Liver (tissue), 9 donors: ENCODE results near the gene BAZ2B. TPM values are rescaled to one million over a fixed set of nuclear protein-coding genes. Genes with fewer than 3 reads are reported as not detected.

Source experiments
- DNase-seq: peaks from one replicate; pipeline ENCODE4 v3.0.0-alpha.2; 2017; ENCODE audit warnings: low spot score
- H3K27ac ChIP-seq, 2 donors: one replicate each; pipeline ENCODE4 v1.7.0; 2013; ENCODE audit warnings: inconsistent platforms in 2 of 2, low read length in 2 of 2, control low read depth in 1 of 2, low read depth in 1 of 2, mild to moderate bottlenecking in 1 of 2
- H3K27me3 ChIP-seq, 4 donors: one replicate each; pipeline versions ENCODE4 v1.6.1 to v1.7.0; 2013; ENCODE audit warnings: low read length in 3 of 4, inconsistent platforms in 1 of 4, mild to moderate bottlenecking in 1 of 4, moderate library complexity in 1 of 4; ENCODE audit not compliant: control insufficient read depth in 4 of 4, insufficient read depth in 4 of 4
- H3K36me3 ChIP-seq, 4 donors: one replicate each; pipeline versions ENCODE4 v1.6.1 to v1.7.0; 2013; ENCODE audit warnings: low read length in 3 of 4, mild to moderate bottlenecking in 3 of 4, low read depth in 1 of 4, moderate library complexity in 1 of 4; ENCODE audit not compliant: control insufficient read depth in 4 of 4, insufficient read depth in 3 of 4
- H3K4me1 ChIP-seq, 4 donors: one replicate each; pipeline versions ENCODE4 v1.6.1 to v1.7.0; 2013; ENCODE audit warnings: low read length in 3 of 4, mild to moderate bottlenecking in 3 of 4, moderate library complexity in 1 of 4; ENCODE audit not compliant: control insufficient read depth in 4 of 4, insufficient read depth in 4 of 4
- H3K4me3 ChIP-seq, 3 donors: one replicate each; pipeline versions ENCODE4 v1.6.1 to v1.7.0; 2013; ENCODE audit warnings: low read length in 3 of 3, control low read depth in 1 of 3, low read depth in 1 of 3, mild to moderate bottlenecking in 1 of 3
- H3K9ac ChIP-seq, 2 donors: one replicate each; pipeline ENCODE4 v1.7.0; 2013; ENCODE audit warnings: low read length in 2 of 2, mild to moderate bottlenecking in 2 of 2, moderate library complexity in 2 of 2, control low read depth in 1 of 2, low read depth in 1 of 2
- H3K9me3 ChIP-seq, 4 donors: one replicate each; pipeline versions ENCODE4 v1.6.1 to v1.7.0; 2013; ENCODE audit warnings: low read length in 3 of 4; ENCODE audit not compliant: control insufficient read depth in 4 of 4
- ATF3 ChIP-seq: IDR thresholded peaks from 2 replicates; pipeline ENCODE4 v1.6.1; 2016; ENCODE audit warnings: antibody characterized with exemption
- CTCF ChIP-seq: fragments of 150-350 bp; IDR thresholded peaks from 2 replicates; pipeline ENCODE4 v1.5.1; 2017; ENCODE audit warnings: improper control_type of control experiment, low read depth, low read length; ENCODE audit not compliant: missing input control
- EGR1 ChIP-seq, 2 donors: IDR thresholded peaks; 2 replicates each; pipeline ENCODE4 v1.6.1; 2016 to 2018; ENCODE audit warnings: antibody characterized with exemption in 2 of 2, low read depth in 2 of 2
- FOXA1 ChIP-seq: IDR thresholded peaks from 2 replicates; pipeline ENCODE4 v1.6.1; 2016; ENCODE audit warnings: antibody characterized with exemption
- FOXA2 ChIP-seq: IDR thresholded peaks from 2 replicates; pipeline ENCODE4 v1.6.1; 2016; ENCODE audit warnings: antibody characterized with exemption
- GABPA ChIP-seq, 2 donors: IDR thresholded peaks in 1 of 2; conservative IDR thresholded peaks in 1 of 2; 2 replicates each; pipeline ENCODE4 v1.6.1; 2016; ENCODE audit warnings: antibody characterized with exemption in 2 of 2, mild to moderate bottlenecking in 1 of 2, moderate library complexity in 1 of 2
- HNF4A ChIP-seq, 2 donors: conservative IDR thresholded peaks; 2 replicates each; pipeline ENCODE4 v1.6.1; 2016; ENCODE audit warnings: antibody characterized with exemption in 2 of 2, mild to moderate bottlenecking in 2 of 2
- HNF4G ChIP-seq: IDR thresholded peaks from 2 replicates; pipeline ENCODE4 v1.6.1; 2016; ENCODE audit warnings: antibody characterized with exemption
- JUND ChIP-seq, 2 donors: IDR thresholded peaks; 2 replicates each; pipeline ENCODE4 v1.6.1; 2016; ENCODE audit warnings: antibody characterized with exemption in 2 of 2
- MAX ChIP-seq: IDR thresholded peaks from 2 replicates; pipeline ENCODE4 v1.6.1; 2016; ENCODE audit warnings: antibody characterized with exemption
- NR2F2 ChIP-seq: IDR thresholded peaks from 2 replicates; pipeline ENCODE4 v1.6.1; 2016; ENCODE audit warnings: antibody characterized with exemption
- RAD21 ChIP-seq, 2 donors: IDR thresholded peaks; 2 replicates each; pipeline ENCODE4 v1.6.1; 2016; ENCODE audit warnings: antibody characterized with exemption in 2 of 2, mild to moderate bottlenecking in 2 of 2
- REST ChIP-seq: IDR thresholded peaks from 2 replicates; pipeline ENCODE4 v1.6.1; 2016; ENCODE audit warnings: antibody characterized with exemption, mild to moderate bottlenecking
- RXRA ChIP-seq, 2 donors: IDR thresholded peaks; 2 replicates each; pipeline ENCODE4 v1.6.1; 2017 to 2018; ENCODE audit warnings: antibody characterized with exemption in 2 of 2, mild to moderate bottlenecking in 1 of 2
- SP1 ChIP-seq: IDR thresholded peaks from 2 replicates; pipeline ENCODE4 v1.6.1; 2018; ENCODE audit warnings: antibody characterized with exemption, mild to moderate bottlenecking
- TAF1 ChIP-seq: conservative IDR thresholded peaks from 2 replicates; pipeline ENCODE4 v1.6.1; 2016; ENCODE audit warnings: antibody characterized with exemption, mild to moderate bottlenecking
- YY1 ChIP-seq: IDR thresholded peaks from 2 replicates; pipeline ENCODE4 v1.6.1; 2016; ENCODE audit warnings: antibody characterized with exemption, mild to moderate bottlenecking
- ZBTB33 ChIP-seq: IDR thresholded peaks from 2 replicates; pipeline ENCODE4 v1.6.1; 2016; ENCODE audit warnings: antibody characterized with exemption
- WGBS: extraction: QIAGEN DNeasy Blood & Tissue Kit; methylation state at CpG from one replicate; pipeline ENCODE4 v1.1.7; 2013; 5-methylcytosine and 5-hydroxymethylcytosine counted together
- polyA plus RNA-seq, 2 donors: library from polyadenylated mRNA; stranded (reverse) in 1 of 2; unstranded in 1 of 2; fragments of 200-250 nt in 1 of 2; fragments of >200 nt in 1 of 2; fragmentation: Nextera tagmentation in 1 of 2; extraction: Ambion mirVana in 1 of 2; gene quantifications; one replicate each; pipeline versions ENCODE4 v1.2.1 to v1.2.3, GENCODE V29; 2013 to 2015
- total RNA-seq, 2 donors: library from RNA; depleted of rRNA; stranded (reverse); fragments of >200 nt; gene quantifications; one replicate each; pipeline ENCODE4 v1.2.3, GENCODE V29; 2014
- donor health status: healthy.
- donor health status: healthy.
- donor health status: healthy.
- donor health status: healthy.
- donor health status: healthy.

The BAZ2B gene
- total and polyA plus RNA-seq, 4 donors = 6.7 to 61.0 (median 24.9) TPM

- no peak for TF ChIP-seq CTCF
Measured at GRCh38 chr2:159432610-159433009, 183.7 kb downstream of the BAZ2B start (continued).

- Histone ChIP-seq H3K9ac (no peak overlapping the region), H3K36me3 (peaks cover 6 to 32% (median 21%) of the 10 kb centered on the region in 4 donors), H3K4me1 (no peaks in the 10 kb centered on the region), H3K4me3 (no peak overlapping the region), H3K27ac (no peak overlapping the region), H3K9me3 (no peaks in the 10 kb centered on the region), H3K27me3 (no peaks in the 10 kb centered on the region)
- DNase-seq = no peak
- TF ChIP-seq RXRA (IDR thresholded peaks at IDR 0.05) (no peak), TAF1 (no peak), GABPA (IDR thresholded peaks at IDR 0.05 in 1 of 2, conservative IDR thresholded peaks at IDR 0.05 in 1 of 2) (no peak), ZBTB33 (no peak), MAX (no peak), FOXA2 (no peak), NR2F2 (no peak), HNF4A (conservative IDR thresholded peaks at IDR 0.05) (no peak), SP1 (no peak), JUND (IDR thresholded peaks at IDR 0.05) (no peak), REST (no peak), CTCF (no peak), ATF3 (no peak), EGR1 (IDR thresholded peaks at IDR 0.05; ENCODE audit: low read depth in 2 of 2) (no peak), RAD21 (IDR thresholded peaks at IDR 0.05) (no peak), HNF4G (no peak), YY1 (no peak), FOXA1 (no peak)
- 89% methylated on average over 2 of the region's 2 CpGs for WGBS
Measured at GRCh38 chr2:159427048-159427447, 189.3 kb downstream of the BAZ2B start.
